SU-DHL-6 (cell line): ENCODE measurements around the gene SYT11.
A peak's percentile ranks its signal among the peaks of the same experiment; 100 is the strongest.
"Not testable (repeated sequence)": the region's sequence is repeated elsewhere in the genome, so short reads cannot be mapped to it uniquely, and the experiment has no call there.

ENCODE experiments used
- H2AFZ ChIP-seq: fragments of 200-600 bp; sonication (generic); 2 replicates; pipeline ENCODE4 v1.6.1; 2014; ENCODE audit warnings: low read depth, mild to moderate bottlenecking, moderate library complexity, mixed read lengths, antibody characterized with exemption, low read length; ENCODE audit not compliant: severe bottlenecking
- H3F3A ChIP-seq: fragments of 200-600 bp; shearing (Covaris generic); 2 replicates; pipeline ENCODE4 v1.6.0; 2016; ENCODE audit warnings: antibody characterized with exemption, mild to moderate bottlenecking; ENCODE audit not compliant: insufficient read depth
- H3K27ac ChIP-seq: fragments of 200-600 bp; sonication (generic); 2 replicates; pipeline ENCODE4 v1.5.1; 2016; ENCODE audit warnings: low read depth, mild to moderate bottlenecking, low read length, moderate library complexity, mixed read lengths
- H3K27me3 ChIP-seq: fragments of 200-600 bp; sonication (generic), shearing (Covaris generic); 2 replicates; pipeline ENCODE4 v1.6.0; 2014; ENCODE audit warnings: mild to moderate bottlenecking, low read length
- H3K36me3 ChIP-seq: fragments of 200-600 bp; sonication (generic); 2 replicates; pipeline ENCODE4 v1.6.1; 2014; ENCODE audit warnings: mild to moderate bottlenecking, low read length, mixed read lengths
- H3K4me2 ChIP-seq: fragments of 300-600, 200-600 bp; shearing (Covaris generic), sonication (generic); 2 replicates; pipeline ENCODE4 v1.6.0; 2014; ENCODE audit warnings: low read length, low read depth, mild to moderate bottlenecking; ENCODE audit not compliant: poor library complexity, severe bottlenecking
- H3K4me3 ChIP-seq: fragments of 200-600 bp; sonication (generic); 2 replicates; pipeline ENCODE4 v1.5.1; 2014; ENCODE audit warnings: antibody characterized with exemption, low read length, mild to moderate bottlenecking, mixed read lengths; ENCODE audit not compliant: insufficient read depth, poor library complexity, severe bottlenecking
- H3K79me2 ChIP-seq: fragments of 200-600 bp; sonication (generic); 2 replicates; pipeline ENCODE4 v1.6.1; 2014; ENCODE audit warnings: mild to moderate bottlenecking, low read length, moderate library complexity; ENCODE audit not compliant: insufficient read depth
- H3K9ac ChIP-seq: fragments of 200-600 bp; sonication (generic); 2 replicates; pipeline ENCODE4 v1.7.0; 2014; ENCODE audit warnings: mild to moderate bottlenecking, low read length
- H3K9me2 ChIP-seq: fragments of 200-600 bp; sonication (generic); replicated peaks from 2 replicates; pipeline ENCODE4 v1.6.1; 2014; ENCODE audit warnings: low read length; ENCODE audit not compliant: insufficient read depth
- H3K9me3 ChIP-seq: fragments of 200-600 bp; sonication (generic); 2 replicates; pipeline ENCODE4 v1.6.1; 2014; ENCODE audit warnings: low read length, mixed read lengths; ENCODE audit not compliant: insufficient read depth
- H4K20me1 ChIP-seq: fragments of 200-600 bp; sonication (generic); 2 replicates; pipeline ENCODE4 v1.6.1; 2014; ENCODE audit warnings: low read depth, mild to moderate bottlenecking, antibody characterized with exemption, low read length, moderate library complexity, mixed read lengths
- CTCF ChIP-seq: fragments of 200-600 bp; sonication (generic); IDR thresholded peaks from one replicate; pipeline ENCODE4 v1.5.1; 2017; ENCODE audit warnings: antibody characterized with exemption, mild to moderate bottlenecking, low read length, moderate library complexity; ENCODE audit not compliant: insufficient read depth, poor library complexity, severe bottlenecking
- EZH2phosphoT487 ChIP-seq: fragments of 200-600 bp; sonication (generic), shearing (Covaris generic); conservative IDR thresholded peaks from 2 replicates; pipeline ENCODE4 v1.6.1; 2018; ENCODE audit warnings: mild to moderate bottlenecking, antibody characterized with exemption, low read length, moderate library complexity, mixed read lengths

Gene SYT11

GRCh38 chr1:155920717-155921116 lies 61.4 kb downstream of the SYT11 start:
- H3K79me2 ChIP-seq = no peaks in the 10 kb centered on the region
- H3K9me3 ChIP-seq = no peaks in the 10 kb centered on the region
- H3K4me3 ChIP-seq = no peak overlapping the region
- no peaks in the 10 kb centered on the region for H3K9me2 ChIP-seq
- no peak overlapping the region for H3K4me2 ChIP-seq
- H4K20me1 ChIP-seq = no peaks in the 10 kb centered on the region
- H2AFZ ChIP-seq = no peak overlapping the region
- peaks cover 59% of the 10 kb centered on the region for H3K36me3 ChIP-seq
- H3K9ac ChIP-seq = no peak overlapping the region
- no peaks in the 10 kb centered on the region for H3K27me3 ChIP-seq
- H3K27ac ChIP-seq = no peak overlapping the region
- TF ChIP-seq CTCF (no peak), EZH2phosphoT487 (no peak)
- peaks cover 20% of the 10 kb centered on the region for H3F3A ChIP-seq

GRCh38 chr1:155925506-155925905 lies 66.1 kb downstream of the SYT11 start:
- no peaks in the 10 kb centered on the region for H3K27me3 ChIP-seq
- no peaks in the 10 kb centered on the region for H3K9me3 ChIP-seq
- no peak overlapping the region for H3K9ac ChIP-seq
- peaks cover 12% of the 10 kb centered on the region for H4K20me1 ChIP-seq
- H3K27ac ChIP-seq = no peak overlapping the region
- H3K4me3 ChIP-seq = no peak overlapping the region
- H3K79me2 ChIP-seq = peaks cover 20% of the 10 kb centered on the region
- H3K9me2 ChIP-seq = no peaks in the 10 kb centered on the region
- peaks cover 66% of the 10 kb centered on the region for H3K36me3 ChIP-seq
- peaks cover 9% of the 10 kb centered on the region; the same call in 1 of the 2 replicates for H3F3A ChIP-seq
- TF ChIP-seq CTCF (no peak), EZH2phosphoT487 (no peak)
- H2AFZ ChIP-seq = no peak overlapping the region
- no peak overlapping the region for H3K4me2 ChIP-seq

GRCh38 chr1:155929057-155929456 lies 69.7 kb downstream of the SYT11 start:
- Histone ChIP-seq H3K4me3 (no peak overlapping the region), H3K27ac (no peak overlapping the region), H3K9me3 (no peaks in the 10 kb centered on the region), H3K9ac (no peak overlapping the region), H3K4me2 (no peak overlapping the region), H3K79me2 (peaks cover 56% of the 10 kb centered on the region), H3F3A (peaks cover 25% of the 10 kb centered on the region), H3K27me3 (no peaks in the 10 kb centered on the region), H3K9me2 (no peaks in the 10 kb centered on the region), H4K20me1 (peaks cover 33% of the 10 kb centered on the region), H3K36me3 (peaks cover 60% of the 10 kb centered on the region), H2AFZ (no peak overlapping the region)
- TF ChIP-seq CTCF = no peak
- TF ChIP-seq EZH2phosphoT487 = no peak

- not testable (repeated sequence) for H3K27ac ChIP-seq, H3K9me3 ChIP-seq, H2AFZ ChIP-seq, H3K9me2 ChIP-seq, H3K27me3 ChIP-seq, H3K4me3 ChIP-seq
- peaks cover 31% of the 10 kb centered on the region for H3F3A ChIP-seq
- peak overlapping the region; percentile 94; the same call in 1 of the 2 replicates for H3K9ac ChIP-seq
- H3K36me3 ChIP-seq = peaks cover 54% of the 10 kb centered on the region
- peak overlapping the region; percentile 88 for H3K4me2 ChIP-seq
- peaks cover 33% of the 10 kb centered on the region for H4K20me1 ChIP-seq
- H3K79me2 ChIP-seq = peaks cover 58% of the 10 kb centered on the region
Observed at GRCh38 chr1:155930725-155931124, 71.4 kb downstream of the SYT11 start.
